HG02610 (cell line): ENCODE measurements around the gene FIGNL1.
"Not testable (repeated sequence)": the region's sequence is repeated elsewhere in the genome, so short reads cannot be mapped to it uniquely, and the experiment has no call there.

Experiments used
- ATAC-seq: cut with Tn5 transposase; IDR thresholded peaks from one replicate; pipeline ENCODE4 v1.9.1; 2021; ENCODE audit warnings: mild to moderate bottlenecking, moderate library complexity; ENCODE audit not compliant: unreplicated experiment

Gene FIGNL1

GRCh38 chr7:50472427-50472826 lies 22.3 kb upstream of the FIGNL1 start:
- no peak for ATAC-seq

GRCh38 chr7:50471970-50472369 lies 21.8 kb upstream of the FIGNL1 start:
- no peak for ATAC-seq

- ATAC-seq = no peak
Measured at GRCh38 chr7:50470250-50471163, 20.4 kb upstream of the FIGNL1 start.

GRCh38 chr7:50469181-50469580 lies 19.0 kb upstream of the FIGNL1 start:
- no peak for ATAC-seq

GRCh38 chr7:50467817-50468610 lies 17.9 kb upstream of the FIGNL1 start:
- ATAC-seq = peak; percentile 87

GRCh38 chr7:50466815-50467585 lies 16.9 kb upstream of the FIGNL1 start:
- ATAC-seq = no peak

- no peak for ATAC-seq
Measured at GRCh38 chr7:50463035-50463434, 12.9 kb upstream of the FIGNL1 start.

- no peak for ATAC-seq
Measured at GRCh38 chr7:50462361-50462760, 12.2 kb upstream of the FIGNL1 start.

- ATAC-seq = no peak
Measured at GRCh38 chr7:50461695-50462094, 11.5 kb upstream of the FIGNL1 start.

GRCh38 chr7:50459183-50459582 lies 9.0 kb upstream of the FIGNL1 start:
- not testable (repeated sequence) for ATAC-seq

GRCh38 chr7:50458651-50459050 lies 8.5 kb upstream of the FIGNL1 start:
- ATAC-seq = not testable (repeated sequence)

- ATAC-seq = no peak
Measured at GRCh38 chr7:50456371-50457123, 6.4 kb upstream of the FIGNL1 start.

GRCh38 chr7:50455658-50456057 lies 5.5 kb upstream of the FIGNL1 start:
- ATAC-seq = no peak

- no peak for ATAC-seq
Measured at GRCh38 chr7:50454968-50455367, 4.8 kb upstream of the FIGNL1 start.

GRCh38 chr7:50450590-50451032 lies 461 bp upstream of the FIGNL1 start:
- ATAC-seq = peak; percentile 14

- ATAC-seq = no peak
Measured at GRCh38 chr7:50449501-50449880, 659 bp downstream of the FIGNL1 start.

GRCh38 chr7:50448823-50449222 lies 1.3 kb downstream of the FIGNL1 start:
- peak; percentile 49 for ATAC-seq

GRCh38 chr7:50446542-50446960 lies 3.6 kb downstream of the FIGNL1 start:
- ATAC-seq = peak; percentile 63

- no peak for ATAC-seq
Measured at GRCh38 chr7:50436133-50436806, 13.9 kb downstream of the FIGNL1 start.
